Endothelial cell (in vitro differentiated cells): ENCODE data around the gene ITGA6. TPM values are rescaled to one million over a fixed set of nuclear protein-coding genes. Genes with fewer than 3 reads are reported as not detected.

Experiments used
- DNase-seq: peaks from one replicate; pipeline ENCODE4 v3.0.0; 2021; ENCODE audit warnings: low spot score
- H3K27ac Mint-ChIP-seq: one replicate; pipeline ENCODE4 v1.8.0; 2021; ENCODE audit warnings: mixed read lengths, inconsistent platforms; ENCODE audit not compliant: unreplicated experiment
- H3K27me3 Mint-ChIP-seq: one replicate; pipeline ENCODE4 v1.8.0; 2021; ENCODE audit warnings: mild to moderate bottlenecking, moderate library complexity, mixed read lengths, inconsistent platforms; ENCODE audit not compliant: unreplicated experiment
- H3K36me3 Mint-ChIP-seq: one replicate; pipeline ENCODE4 v1.8.0; 2021; ENCODE audit warnings: mild to moderate bottlenecking, low read depth, mixed read lengths, inconsistent platforms; ENCODE audit not compliant: unreplicated experiment
- H3K4me1 Mint-ChIP-seq: one replicate; pipeline ENCODE4 v1.8.0; 2021; ENCODE audit warnings: mild to moderate bottlenecking, mixed read lengths, inconsistent platforms; ENCODE audit not compliant: unreplicated experiment
- H3K4me3 Mint-ChIP-seq: one replicate; pipeline ENCODE4 v1.8.0; 2021; ENCODE audit warnings: mild to moderate bottlenecking, mixed read lengths, inconsistent platforms; ENCODE audit not compliant: unreplicated experiment
- H3K9me3 Mint-ChIP-seq: one replicate; pipeline ENCODE4 v1.8.0; 2021; ENCODE audit warnings: mixed read lengths, inconsistent platforms; ENCODE audit not compliant: unreplicated experiment
- total RNA-seq: library from RNA; stranded (reverse); fragmentation: NEBNext Ultra II Directional; extraction: Animal tissue kit (Norgen Biotek cat#: 25700); gene quantifications from one replicate; pipeline ENCODE4 v1.2.1, GENCODE V29; 2021; ENCODE audit not compliant: unreplicated experiment
- TF ChIP-seq, protein P1 (sequence below): fragments of 200-600 bp; sonication (generic); IDR thresholded peaks from one replicate; pipeline ENCODE4 v1.5.0; 2021; ENCODE audit warnings: antibody characterized with exemption; ENCODE audit not compliant: unreplicated experiment

The ITGA6 gene
- total RNA-seq, 1 donor from 2014 or later = 34.0 TPM

- no peak overlapping the region for H3K4me3 Mint-ChIP-seq
- TF ChIP-seq, protein P1, sequence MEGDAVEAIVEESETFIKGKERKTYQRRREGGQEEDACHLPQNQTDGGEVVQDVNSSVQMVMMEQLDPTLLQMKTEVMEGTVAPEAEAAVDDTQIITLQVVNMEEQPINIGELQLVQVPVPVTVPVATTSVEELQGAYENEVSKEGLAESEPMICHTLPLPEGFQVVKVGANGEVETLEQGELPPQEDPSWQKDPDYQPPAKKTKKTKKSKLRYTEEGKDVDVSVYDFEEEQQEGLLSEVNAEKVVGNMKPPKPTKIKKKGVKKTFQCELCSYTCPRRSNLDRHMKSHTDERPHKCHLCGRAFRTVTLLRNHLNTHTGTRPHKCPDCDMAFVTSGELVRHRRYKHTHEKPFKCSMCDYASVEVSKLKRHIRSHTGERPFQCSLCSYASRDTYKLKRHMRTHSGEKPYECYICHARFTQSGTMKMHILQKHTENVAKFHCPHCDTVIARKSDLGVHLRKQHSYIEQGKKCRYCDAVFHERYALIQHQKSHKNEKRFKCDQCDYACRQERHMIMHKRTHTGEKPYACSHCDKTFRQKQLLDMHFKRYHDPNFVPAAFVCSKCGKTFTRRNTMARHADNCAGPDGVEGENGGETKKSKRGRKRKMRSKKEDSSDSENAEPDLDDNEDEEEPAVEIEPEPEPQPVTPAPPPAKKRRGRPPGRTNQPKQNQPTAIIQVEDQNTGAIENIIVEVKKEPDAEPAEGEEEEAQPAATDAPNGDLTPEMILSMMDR = no peak
- DNase-seq = no peak
- H3K36me3 Mint-ChIP-seq = no peaks in the 10 kb centered on the region
- peaks cover 6% of the 10 kb centered on the region for H3K27me3 Mint-ChIP-seq
- no peak overlapping the region for H3K27ac Mint-ChIP-seq
- no peaks in the 10 kb centered on the region for H3K9me3 Mint-ChIP-seq
- H3K4me1 Mint-ChIP-seq = peaks cover 33% of the 10 kb centered on the region
Observed at GRCh38 chr2:172460780-172461201, 33.4 kb downstream of the ITGA6 start.

DNA sequence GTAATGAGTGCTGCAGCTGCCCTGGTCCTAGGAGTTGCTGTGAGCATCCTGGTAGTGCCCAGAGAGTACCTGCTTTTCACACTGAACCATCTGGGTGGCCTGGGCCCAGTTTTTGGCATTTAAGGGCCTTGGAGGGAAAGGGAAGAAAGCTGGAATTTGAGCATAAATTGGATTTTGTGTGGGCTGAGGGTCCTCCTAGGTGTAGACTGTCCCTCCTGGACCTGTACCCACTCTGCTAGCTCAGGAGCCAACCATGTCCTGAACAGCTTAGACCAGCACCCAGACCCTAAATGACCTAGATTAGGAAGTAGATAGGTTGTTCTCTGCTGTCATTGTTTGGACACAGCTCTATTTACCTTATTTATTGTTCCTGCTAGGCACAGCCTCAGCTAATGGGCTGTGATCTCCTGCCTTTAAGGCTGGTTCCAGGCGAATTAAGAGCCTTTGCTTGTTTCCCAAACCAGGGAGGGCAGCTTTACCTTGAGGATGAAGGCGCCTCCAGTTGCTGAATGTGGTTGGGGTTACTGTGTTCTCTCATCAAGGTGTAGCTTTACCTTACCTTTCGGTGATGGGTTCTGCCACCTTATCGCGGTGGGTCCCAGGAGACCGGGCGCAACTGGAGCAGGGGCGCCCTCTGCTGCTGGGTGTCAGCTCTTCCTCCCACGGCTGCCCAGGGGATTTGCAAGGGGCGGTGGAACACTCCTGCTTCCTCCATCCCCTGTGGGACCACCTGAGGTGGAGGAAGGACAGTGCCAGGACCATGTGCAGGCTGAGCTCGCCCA is 34.4 kb downstream of the ITGA6 start:
- peaks cover 6% of the 10 kb centered on the region for H3K27me3 Mint-ChIP-seq
- no peaks in the 10 kb centered on the region for H3K9me3 Mint-ChIP-seq
- peaks cover 26% of the 10 kb centered on the region for H3K4me1 Mint-ChIP-seq
- no peaks in the 10 kb centered on the region for H3K36me3 Mint-ChIP-seq
- TF ChIP-seq, protein P1 = peak; percentile 71
- DNase-seq = peak; percentile 82
- no peak overlapping the region for H3K4me3 Mint-ChIP-seq
- no peak overlapping the region for H3K27ac Mint-ChIP-seq

DNA sequence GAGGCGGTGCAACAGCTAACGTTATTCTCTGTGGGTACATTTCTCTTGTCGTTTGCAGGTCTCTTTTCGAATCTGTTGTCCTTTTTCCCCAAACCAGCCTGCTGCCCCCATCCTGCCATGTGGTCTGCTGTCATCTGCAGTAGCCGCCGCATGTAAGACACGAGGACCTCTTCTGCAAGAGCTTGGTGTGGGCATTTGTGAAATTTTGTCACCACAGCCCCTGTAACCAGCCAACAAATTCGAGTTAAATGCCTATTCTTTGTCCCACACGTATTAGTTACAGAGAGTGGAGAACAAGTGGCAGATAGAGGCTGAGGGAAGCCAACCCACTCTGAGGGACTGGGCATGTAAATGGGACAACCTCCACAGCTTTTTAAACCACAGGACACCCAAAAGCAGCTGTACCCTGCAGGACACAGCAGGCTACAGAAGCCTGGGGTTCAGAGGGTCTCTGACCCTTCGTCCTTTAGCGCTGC is 35.0 kb downstream of the ITGA6 start:
- H3K27ac Mint-ChIP-seq = no peak overlapping the region
- no peak overlapping the region for H3K4me3 Mint-ChIP-seq
- H3K36me3 Mint-ChIP-seq = no peaks in the 10 kb centered on the region
- H3K9me3 Mint-ChIP-seq = no peaks in the 10 kb centered on the region
- no peak for DNase-seq
- H3K4me1 Mint-ChIP-seq = peaks cover 26% of the 10 kb centered on the region
- H3K27me3 Mint-ChIP-seq = peaks cover 6% of the 10 kb centered on the region
- TF ChIP-seq, protein P1 = peak; percentile 49

- Mint-ChIP-seq H3K4me1 (peaks cover 26% of the 10 kb centered on the region), H3K9me3 (no peaks in the 10 kb centered on the region), H3K27me3 (peaks cover 6% of the 10 kb centered on the region), H3K36me3 (no peaks in the 10 kb centered on the region), H3K4me3 (no peak overlapping the region), H3K27ac (peak overlapping the region; percentile 62)
- TF ChIP-seq, protein P1 = no peak
- DNase-seq = no peak
Observed at GRCh38 chr2:172462849-172463381, 35.5 kb downstream of the ITGA6 start.

DNA sequence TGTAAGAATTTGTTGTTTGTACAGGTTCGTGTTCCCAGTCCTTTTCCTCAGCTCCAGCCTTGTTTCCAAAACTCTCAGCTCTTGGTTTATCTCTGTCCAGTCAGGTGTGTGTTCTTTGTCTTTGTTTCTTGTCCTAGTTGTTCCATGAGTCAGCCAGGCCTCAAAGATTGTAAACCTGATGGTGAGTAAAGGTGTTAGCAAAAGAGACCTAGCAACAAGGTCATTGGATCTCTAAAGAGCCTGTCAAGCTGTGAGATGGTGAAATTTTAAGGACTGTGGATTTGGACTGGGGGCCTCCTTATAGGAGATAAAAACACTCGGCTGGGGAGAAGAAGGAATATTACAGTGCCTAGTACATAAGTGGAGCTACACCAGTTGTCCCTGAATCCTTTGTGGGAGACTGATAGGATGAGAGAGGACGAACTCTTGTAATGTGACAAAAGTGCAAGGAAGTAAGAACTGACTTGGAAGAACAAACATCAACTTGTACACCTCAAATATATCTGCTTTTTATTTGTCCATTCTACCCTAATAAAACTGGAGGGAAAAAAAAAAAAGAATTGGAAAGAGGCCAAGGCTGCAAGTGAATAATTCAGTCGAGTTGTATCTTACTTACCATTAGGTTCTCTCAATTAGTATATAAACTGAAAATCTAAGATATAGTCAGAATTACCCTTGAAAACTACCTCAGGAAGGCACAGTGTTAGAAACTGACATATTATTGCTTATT is 37.2 kb downstream of the ITGA6 start:
- Mint-ChIP-seq H3K27me3 (peaks cover 5% of the 10 kb centered on the region), H3K4me3 (no peak overlapping the region), H3K9me3 (no peaks in the 10 kb centered on the region), H3K27ac (no peak overlapping the region), H3K36me3 (no peaks in the 10 kb centered on the region), H3K4me1 (peaks cover 37% of the 10 kb centered on the region)
- no peak for DNase-seq
- TF ChIP-seq, protein P1 = no peak
